Stromal cell of bone marrow (primary cell): ENCODE measurements around the gene CDK5RAP3.
"Not testable (repeated sequence)": the region's sequence is repeated elsewhere in the genome, so short reads cannot be mapped to it uniquely, and the experiment has no call there.

ENCODE experiments used
- DNase-seq: peaks from one replicate; pipeline ENCODE4 v3.0.0-alpha.2; 2012; ENCODE audit warnings: low read depth

CDK5RAP3 gene

DNA sequence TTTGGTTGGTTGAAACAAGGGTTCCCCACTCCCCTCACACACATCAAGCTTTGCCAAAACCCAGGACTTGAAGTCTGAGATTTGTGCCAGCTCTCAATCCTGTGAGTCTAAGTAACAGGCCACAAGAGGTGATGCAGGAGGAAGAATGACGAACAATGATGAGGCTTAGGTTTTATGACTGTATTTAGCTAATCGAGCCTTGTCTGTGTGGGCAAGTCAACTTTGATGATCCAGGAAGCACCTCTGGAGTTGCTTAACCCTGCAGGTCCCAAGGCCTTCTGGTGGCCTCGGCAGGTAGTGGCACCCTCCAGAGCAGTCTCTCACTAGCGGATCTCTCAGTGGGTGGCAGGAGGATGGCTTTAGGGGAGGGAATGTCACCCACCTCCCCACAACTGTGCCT, 28.7 kb downstream of the CDK5RAP3 start:
- DNase-seq, result peak; percentile 69

DNA sequence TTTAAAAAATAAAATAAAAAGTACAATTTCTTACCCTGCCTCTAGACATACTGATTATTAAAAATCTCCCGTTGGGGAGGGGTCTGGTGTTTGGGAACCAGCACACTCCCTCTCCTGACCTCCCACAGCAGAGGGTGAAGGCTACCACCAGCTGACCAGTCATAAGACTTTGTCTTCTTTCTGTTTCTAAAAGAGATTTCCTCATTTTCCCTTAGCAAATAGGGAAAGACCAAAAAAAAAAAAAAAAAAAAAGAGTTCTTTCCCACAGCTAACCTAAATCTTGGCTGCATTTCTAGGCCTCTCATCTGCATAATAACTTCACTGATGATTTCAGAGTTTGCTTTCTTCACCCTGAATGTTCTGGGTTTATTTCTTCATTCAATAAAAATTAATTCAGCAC, 30.3 kb downstream of the CDK5RAP3 start:
- DNase-seq, result no peak

DNA sequence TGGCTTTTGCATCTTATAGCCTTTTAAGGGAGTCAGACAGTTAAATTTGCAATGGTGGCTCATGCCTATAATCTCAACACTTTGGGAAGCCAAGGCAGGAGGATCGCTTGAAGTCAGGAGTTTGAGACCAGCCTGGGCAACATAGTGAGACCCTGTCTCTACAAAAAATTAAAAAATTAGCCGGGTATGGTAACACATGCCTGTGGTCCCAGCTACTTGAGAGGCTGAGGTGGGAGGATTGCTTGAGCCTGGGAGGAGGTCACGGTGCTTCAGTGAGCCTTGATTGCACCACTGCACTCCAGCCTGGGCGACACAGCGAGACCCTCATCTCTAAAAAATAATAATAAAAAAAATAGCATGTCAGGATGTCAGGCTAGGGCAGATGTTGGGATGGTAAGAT, 30.7 kb downstream of the CDK5RAP3 start:
- DNase-seq, result not testable (repeated sequence)

DNA sequence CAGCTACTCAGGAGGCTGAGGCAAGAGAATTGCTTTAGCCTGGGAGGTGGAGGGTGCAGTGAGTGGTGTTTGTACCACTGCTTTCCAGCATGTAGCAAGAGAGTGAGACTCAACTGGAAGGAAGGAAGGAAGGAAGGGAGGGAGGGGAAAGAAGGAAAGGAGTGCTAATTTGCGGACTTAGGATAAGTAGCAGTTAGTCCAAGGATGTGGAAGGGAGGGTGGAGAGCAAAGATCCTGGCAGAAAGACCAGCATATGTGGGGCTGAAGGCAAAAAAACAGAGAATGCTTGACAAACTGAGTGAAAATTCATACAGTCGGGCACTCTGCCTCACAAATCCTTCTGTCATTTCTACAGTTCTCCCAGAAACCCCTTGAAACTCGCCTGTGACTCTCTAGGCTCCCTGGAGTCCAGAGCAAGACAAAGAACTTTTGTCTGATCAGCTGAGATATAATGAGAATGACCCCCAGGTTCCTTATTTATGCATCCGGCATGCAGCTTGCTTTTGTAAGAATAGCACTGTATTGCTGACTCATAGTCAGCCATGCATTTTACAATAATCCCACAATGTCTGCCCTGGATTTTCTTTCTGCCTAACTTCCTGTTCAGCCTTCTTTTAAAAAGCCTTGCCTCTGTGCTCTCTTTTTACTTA, 31.5 kb downstream of the CDK5RAP3 start:
- no peak for DNase-seq

DNA sequence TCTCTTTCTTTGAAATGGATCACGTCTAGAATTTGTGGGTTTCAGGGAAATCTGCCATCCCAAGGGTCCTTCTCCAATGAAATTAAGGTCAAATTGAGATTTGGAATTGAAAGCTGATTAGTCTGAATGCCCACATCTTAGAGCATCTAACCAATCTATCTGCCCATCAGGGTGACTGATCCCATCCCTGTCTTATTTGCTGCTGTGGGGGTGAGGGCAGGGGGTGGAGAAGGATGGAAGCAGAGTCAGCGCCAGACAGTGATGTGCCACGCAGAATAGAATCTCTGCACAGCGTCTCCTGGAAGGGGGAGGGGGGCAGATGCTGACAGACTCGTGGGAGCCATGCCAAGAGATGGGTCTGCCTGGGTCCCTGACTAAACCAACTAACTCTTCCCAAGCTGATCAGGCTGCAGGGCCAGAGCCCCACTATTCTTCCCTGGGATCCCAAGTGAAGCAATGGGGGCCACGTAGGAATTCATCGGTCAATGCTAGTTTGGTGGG, 32.1 kb downstream of the CDK5RAP3 start:
- no peak for DNase-seq

DNA sequence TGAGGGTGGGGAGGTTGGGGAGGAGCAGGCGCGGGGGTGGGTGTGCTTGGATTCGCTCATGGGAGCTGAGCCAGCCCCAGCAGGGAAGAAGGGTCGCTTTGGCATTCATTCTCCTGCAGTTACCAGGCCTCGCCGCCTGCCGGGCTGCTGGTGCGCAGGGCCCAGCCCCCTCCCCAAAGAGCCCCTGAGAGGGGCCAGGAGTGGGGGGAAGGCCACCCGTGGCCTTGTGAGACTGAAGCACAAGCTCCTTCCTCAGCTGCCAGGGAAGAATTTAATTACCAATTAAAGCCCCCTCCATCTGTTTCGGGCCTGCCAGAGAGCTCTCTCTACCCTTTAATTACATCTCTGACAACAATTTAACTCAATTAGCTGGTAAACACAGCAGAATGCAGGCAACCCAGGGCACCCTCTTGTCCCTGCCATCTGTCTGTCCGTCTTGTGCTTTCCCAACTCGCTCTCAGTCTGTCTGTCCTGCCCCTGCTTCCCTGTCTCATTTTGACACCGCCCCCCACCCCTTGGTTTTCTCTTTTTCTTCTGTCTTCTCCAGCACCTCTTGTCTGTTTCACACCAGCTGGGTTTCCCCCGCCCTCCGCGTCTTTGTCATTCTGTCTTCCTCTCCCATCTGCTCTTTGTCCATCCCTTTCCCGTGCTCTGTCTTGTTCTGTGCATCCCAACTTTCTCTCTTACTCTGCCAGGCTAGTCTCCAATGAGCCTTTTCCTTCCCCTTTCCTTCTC, 32.7 kb downstream of the CDK5RAP3 start:
- no peak for DNase-seq

DNA sequence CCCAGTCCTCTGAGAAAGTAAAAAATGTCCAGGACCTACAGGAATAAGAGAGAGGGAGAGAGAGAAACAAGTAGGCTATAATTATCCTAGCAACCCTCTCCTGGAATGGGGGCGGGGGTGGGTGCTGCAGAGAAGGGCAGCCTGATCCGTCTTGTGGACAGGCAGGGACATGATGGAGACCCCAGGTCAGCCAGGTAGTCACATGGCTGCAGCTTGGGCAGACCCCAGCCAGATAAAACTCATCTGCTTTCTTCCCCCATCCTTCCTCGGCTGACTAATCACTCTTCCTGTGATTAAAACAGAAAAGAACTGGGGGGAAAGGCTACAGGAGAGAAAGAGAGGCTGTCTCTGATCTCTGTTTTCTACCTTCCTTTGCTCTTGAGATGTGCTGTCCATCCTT, 34.1 kb downstream of the CDK5RAP3 start:
- no peak for DNase-seq

DNA sequence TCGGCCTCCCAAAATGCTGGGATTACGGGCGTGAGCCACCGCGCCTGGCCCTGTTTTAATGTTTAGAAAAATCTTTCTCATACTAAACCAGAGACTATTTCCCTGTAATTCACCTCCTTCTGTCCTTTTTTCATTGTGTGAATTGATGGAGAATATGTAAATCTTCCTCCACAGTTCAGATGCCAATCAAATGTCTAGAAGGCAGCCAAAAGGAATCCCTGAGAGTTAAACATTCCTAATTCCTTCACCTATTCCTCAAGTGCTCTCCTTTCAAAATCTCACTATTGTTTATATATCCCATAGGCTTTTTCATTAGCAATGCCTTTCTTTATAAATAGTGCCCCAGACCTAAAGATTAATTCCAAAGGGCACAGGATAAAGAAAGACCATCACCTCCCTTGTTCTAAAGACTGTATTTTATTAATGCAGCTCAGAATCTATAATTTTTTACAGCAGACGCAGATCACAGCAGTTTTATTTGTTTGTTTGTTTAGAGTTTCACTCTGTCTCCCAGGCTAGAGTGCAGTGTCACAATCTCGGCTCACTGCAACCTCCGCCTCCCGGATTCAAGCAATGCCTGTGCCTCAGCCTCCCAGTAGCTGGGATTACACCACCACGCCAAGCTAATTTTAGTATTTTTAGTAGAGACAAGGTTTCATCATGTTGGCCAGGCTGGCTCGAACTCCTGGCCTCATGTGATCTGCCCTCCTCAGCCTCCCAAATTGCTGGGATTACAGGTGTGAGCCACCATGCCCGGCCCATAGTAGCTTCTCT, 36.2 kb downstream of the CDK5RAP3 start:
- no peak for DNase-seq

DNA sequence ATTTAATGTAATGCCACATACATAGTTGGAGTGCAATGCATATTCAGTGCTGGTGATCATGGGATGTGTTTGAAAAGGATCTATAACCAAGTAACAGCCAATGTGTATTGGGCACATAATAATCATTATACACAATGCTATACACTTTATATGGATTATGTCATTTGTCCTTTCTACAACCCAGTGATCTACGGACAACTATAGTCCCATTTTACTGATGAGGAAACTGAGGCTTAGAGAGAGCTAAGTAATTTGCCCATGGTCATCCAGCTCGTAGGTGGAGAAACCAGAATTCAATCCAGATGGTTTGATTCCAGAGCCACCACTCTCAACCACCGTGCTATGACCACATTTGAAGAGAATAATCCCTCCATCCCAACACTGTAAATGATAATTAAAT, 39.3 kb downstream of the CDK5RAP3 start:
- no peak for DNase-seq

DNA sequence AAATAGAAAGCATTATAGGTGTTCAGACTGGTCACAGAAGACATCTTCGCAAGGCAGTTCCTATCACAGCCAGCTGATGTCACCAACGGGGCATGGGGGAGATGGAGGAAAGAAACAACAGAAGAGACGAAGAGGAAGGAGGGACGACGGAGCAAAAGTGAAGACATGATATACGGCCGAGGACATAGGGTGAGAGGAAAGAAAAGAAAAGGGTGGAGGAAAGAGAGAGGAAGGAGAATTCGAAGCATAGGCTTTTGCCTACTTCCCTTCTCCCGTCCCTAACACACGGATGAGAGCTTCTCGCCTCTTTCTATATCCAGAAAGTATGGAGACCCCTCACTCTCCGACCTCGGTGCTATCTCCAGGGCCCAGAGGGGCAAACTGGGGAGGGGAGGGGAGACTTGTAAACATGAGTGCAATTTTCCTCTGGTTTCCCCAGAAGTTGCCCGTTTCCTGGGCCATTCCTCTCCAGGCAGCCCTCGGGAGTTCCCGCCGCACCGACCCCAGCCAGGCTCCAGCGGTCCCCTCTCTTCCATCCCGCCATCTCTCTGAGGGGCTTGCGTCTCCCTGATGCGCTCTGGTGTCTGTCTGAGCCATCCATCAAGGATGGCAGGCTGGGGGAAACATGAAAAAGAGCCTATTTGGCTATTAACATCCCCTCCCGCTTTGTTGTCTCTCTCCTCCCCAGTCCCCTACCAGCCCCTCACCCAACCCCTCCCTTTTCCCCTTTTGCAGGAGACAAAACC, 40.7 kb downstream of the CDK5RAP3 start:
- DNase-seq, result no peak

DNA sequence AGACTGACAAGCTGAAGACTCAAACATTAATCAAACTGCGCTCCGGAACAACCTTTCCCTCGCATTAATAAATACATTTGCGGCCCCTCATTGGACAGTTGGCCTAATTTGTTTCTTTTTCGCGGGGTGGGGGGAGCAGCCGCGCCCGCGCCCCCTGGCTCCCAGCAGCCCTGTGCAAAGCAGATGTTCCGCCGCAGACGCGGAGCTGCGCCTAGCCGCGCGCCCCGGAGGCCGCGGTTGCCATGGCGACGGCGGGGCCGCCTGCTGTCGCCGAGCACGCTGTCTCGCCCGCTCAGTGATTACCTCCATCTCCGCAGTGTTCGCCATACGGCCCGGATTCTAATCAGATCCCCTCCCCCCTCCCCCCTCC, 41.2 kb downstream of the CDK5RAP3 start:
- DNase-seq, result no peak

DNA sequence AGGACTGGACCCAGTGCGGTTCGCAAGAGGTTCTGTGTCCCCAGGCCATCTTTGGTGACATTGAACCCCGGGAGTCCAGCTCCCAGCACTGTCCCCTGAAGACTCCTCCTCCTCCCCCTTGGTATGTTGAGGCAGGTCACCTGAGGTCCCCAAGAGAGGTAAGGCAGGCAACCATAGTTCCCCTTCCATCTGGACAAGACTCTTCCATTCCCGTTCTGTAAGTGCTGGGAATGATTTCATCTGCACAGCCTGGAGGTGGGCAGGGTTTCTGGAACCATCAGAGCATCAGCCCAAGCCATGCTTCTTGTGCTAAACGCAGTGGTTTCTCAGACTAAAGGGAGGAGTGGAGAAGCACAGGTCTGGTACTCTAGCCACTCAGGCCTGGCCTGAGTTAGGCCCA, 41.7 kb downstream of the CDK5RAP3 start:
- no peak for DNase-seq

DNA sequence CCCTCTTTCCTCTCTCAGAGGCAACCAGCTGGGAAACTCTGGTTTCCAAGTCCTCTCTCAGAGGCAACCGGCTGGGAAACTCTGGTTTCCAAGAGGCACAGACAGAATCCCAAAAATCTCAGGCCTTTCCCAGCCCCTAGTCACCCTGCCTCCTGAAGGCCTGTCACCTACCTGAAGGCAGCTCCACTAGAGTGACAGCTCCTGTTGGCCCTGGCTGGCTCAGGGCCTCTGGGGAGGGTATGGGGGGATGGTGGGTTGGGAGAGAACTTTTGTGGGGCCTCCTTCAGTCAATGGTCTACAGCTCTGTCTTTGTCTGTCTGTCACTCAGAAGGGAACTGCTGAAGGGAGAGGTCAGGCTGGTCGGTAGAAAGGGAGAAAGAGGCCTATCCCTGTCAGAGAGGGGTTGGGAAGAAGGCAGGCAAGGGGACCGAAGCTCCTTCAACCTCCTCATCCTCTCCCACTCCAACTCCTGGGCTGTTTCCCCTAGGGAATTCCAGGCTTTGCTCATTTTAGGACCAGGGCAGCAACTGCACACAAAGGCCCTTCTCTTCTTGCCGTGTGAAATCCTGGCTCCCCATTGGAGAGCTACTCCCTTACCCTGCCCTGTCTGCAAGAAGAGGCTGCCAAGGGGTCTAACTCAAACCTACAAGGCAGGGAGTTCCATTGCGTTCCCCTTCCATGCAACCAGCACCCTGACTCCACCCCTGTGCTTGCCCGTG, 43.1 kb downstream of the CDK5RAP3 start:
- no peak for DNase-seq

DNA sequence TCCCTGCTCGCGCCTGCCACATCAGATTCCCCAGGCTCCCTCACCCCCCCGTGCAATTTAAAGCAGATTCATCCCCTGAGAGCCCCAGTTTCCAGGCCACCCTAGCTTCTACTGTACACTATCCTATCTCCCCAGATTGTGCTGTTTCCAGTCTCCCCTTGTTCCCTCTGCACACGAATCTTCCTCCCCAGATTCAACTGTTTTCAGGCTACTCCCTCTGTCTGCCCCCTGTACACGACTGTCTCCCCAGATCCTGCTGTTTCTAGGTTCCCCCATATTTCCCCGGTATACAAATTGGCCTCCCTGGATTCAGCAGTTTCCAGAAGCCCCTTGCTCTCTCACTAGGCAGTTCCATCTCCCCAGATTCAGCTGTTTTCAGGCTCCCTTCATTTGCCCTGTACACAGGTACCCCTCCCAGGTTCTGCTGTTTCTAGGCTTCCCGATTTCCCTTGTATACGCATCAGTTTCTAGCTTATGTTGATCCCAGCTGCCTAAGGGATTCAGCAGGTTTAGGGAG, 43.7 kb downstream of the CDK5RAP3 start:
- no peak for DNase-seq

DNA sequence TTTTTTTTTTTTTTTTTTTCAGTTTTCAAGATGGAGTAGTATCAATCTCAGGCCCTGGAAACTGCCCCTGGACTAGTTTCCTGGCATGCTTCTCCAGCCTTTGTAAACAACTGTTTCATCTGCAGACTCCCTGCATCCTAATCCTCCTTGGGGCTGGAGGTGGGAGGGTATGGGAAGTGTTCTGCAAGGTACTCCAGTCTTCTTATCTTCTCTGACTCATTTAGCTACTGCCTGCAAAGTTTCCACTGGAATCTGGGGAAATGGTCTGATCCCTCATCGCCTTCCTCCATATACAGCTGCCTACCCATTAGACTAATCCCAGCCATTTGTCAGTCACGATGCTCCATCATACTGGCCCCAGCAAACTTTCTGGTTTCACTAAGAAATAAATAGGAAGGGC, 45.2 kb downstream of the CDK5RAP3 start:
- no peak for DNase-seq

DNA sequence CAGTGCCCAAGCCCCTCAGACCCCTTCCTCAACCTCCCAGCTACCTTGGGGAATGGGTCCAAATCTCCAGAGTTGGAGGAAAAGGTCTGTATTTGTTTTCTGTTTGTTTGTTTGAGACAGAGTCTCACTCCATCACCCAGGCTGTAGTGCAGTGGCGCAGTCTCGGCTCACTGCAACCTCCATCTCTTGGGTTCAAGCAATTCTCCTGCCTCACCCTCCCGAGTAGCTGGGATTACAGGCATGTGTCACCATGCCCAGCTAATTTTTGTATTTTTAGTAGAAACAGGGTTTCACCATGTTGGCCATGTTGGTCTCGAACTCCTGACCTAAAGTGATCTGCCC, 46.9 kb downstream of the CDK5RAP3 start:
- not testable (repeated sequence) for DNase-seq

DNA sequence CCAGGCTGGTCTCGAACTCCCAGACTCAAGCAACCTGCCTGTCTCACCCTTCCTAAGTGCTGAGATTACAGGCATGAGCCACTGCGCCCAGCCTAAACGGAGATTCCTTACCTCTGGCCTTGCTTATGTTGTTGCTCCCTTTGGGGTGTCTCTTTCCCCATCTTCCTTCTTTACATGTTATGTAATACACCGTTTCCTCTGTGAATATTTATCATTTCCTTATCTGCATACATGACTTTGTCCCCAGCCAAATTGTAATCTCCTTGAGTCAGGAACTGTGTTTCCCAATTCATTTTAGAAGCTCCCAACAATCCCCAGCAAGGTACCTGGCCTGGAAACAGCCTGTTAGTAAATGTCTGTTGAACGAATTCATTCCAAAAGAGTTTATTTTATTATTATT, 51.0 kb downstream of the CDK5RAP3 start:
- no peak for DNase-seq

DNA sequence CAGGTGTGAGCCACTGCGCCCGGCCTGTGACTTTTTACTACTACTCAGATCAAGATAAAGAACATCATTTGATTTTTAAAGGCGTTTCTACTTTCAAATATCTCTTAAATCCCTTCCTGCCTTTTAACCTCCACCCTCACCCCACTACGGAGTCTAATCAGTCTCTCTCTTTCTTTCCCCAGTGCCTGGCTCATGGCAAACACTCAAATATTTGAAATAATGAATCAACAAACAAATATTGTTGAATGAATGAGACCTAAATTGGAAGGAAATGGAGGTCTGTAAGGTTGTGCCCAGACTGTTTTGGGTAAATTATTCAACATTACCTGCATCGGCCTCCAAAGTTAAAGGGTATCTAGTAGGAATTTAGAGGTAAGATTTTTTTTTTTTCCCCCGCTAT, 52.0 kb downstream of the CDK5RAP3 start:
- no peak for DNase-seq

DNA sequence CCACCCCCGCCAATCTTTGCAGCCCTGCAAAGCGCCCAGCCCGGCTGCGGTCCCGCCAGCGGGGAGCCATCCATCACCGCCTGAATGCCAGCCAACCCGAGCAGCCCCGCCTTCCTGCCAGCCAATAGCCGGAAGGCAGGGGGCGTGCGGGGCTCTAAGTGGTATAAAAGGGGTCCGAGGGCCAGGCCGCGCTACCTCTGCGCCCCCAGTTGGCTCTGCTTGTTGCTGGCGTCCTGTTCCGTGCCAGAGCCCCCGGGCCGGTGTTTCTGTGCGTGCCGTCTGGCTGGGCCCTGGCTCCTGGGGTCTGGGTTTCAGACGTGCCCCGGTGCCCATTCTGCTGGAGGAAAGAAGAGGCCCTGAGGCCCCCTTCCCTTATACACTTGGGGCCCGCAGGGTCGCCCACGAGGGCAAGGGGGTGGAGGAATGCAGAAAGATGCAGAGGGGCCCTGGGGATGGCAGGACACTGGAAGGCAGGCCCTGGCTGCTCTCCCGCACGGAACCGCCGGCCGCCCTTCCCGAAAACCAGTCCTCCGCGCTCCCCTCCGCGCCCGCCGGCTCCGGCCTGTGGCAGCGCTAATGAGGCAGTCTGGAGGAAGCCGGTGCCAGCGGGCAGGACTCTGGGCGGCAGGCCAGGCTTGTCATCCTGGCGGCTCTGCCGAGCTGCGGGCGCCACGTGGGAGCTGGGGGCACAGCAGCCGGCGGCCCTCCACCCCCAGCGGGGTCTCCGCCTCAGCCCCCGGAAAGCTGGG, 52.7 kb downstream of the CDK5RAP3 start:
- no peak for DNase-seq

DNA sequence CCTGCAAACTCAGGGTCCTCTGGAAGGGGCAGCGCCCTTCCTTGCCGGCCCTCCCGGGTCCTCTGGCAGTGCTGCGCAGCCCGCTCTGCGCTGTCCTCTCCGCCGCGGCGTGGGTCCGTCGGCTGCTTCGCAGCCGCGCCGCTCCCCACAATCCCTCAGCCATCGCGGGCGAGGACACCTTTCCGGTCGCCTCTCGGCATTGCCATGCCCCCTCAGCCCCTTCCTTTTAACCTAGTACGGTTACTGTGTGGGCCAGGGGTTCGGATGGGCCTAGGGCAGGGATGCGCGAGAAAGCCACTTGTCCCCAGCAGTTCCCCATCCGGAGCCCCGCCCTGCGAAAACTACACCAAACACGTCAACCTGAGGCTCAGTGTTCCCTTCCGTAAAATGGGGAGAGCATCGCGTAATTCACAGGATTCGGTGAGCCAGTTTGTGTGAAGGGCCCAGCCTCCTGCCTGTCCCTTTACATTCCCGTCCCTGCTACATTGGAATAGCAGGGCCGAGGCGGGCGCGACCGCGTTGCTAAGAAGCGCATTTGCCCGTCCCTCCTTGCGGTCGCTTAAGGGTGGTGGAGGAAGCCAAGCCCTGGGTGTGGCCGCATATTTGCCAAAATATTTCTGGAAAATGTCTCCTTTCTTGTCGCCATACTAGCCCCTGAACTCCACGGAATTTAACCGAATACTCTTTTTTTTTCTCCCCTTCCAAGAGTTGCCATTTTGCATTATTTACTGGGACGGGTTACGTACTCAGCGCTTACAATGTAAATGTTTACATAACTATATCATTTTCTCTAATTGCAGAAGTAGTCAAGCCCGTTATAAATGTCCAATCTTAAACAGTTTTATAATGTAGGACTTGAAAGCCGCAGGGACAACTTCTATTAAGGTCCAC, 53.5 kb downstream of the CDK5RAP3 start:
- no peak for DNase-seq
